ENCODE measurements around the gene LSMEM2. TPM values are rescaled to one million over a fixed set of nuclear protein-coding genes. Genes with fewer than 3 reads are reported as not detected.
"Not testable (repeated sequence)": the region's sequence is repeated elsewhere in the genome, so short reads cannot be mapped to it uniquely, and the experiment has no call there.

The LSMEM2 gene
- total RNA-seq, 4 donors from 2014 or later: 0.30 TPM; not detected in 3

DNA sequence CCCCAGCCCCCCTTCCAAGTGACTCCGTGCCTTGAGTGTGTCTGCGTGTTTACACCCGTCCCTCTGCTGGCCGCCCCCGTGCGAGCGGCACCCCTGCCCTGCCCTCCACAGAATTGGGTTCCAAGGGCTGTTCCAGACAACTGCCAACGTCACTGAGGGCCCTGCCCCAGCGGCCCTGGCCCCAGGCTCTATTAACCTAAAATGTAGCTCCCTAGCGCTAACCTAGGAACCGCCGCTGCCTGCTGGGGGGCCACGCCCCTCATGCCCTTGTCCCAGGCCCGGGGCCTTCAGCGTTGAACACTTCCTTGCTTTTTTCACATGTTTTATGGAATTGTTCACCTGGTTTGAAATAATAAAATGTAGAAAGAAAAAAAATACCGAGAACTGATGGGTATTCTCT lies 19.9 kb upstream of the LSMEM2 start:
- 42% methylated on average over 16 of the region's 16 CpGs for WGBS
- no peak for DNase-seq (ENCODE audit: low spot score in 2 of 2)
- H3K36me3 ChIP-seq: peaks cover 26% of the 10 kb centered on the region
- H3K9me3 ChIP-seq: no peaks in the 10 kb centered on the region
- H3K4me1 ChIP-seq: peaks cover 65% of the 10 kb centered on the region
- no peaks in the 10 kb centered on the region for H3K27me3 ChIP-seq
- H3K4me3 ChIP-seq: no peak overlapping the region
- TF ChIP-seq POLR2A (IDR thresholded peaks at IDR 0.05) (no peak), EP300 (IDR thresholded peaks at IDR 0.05) (no peak), POLR2AphosphoS5 (IDR thresholded peaks at IDR 0.05) (no peak)
- TF ChIP-seq, protein P1, sequence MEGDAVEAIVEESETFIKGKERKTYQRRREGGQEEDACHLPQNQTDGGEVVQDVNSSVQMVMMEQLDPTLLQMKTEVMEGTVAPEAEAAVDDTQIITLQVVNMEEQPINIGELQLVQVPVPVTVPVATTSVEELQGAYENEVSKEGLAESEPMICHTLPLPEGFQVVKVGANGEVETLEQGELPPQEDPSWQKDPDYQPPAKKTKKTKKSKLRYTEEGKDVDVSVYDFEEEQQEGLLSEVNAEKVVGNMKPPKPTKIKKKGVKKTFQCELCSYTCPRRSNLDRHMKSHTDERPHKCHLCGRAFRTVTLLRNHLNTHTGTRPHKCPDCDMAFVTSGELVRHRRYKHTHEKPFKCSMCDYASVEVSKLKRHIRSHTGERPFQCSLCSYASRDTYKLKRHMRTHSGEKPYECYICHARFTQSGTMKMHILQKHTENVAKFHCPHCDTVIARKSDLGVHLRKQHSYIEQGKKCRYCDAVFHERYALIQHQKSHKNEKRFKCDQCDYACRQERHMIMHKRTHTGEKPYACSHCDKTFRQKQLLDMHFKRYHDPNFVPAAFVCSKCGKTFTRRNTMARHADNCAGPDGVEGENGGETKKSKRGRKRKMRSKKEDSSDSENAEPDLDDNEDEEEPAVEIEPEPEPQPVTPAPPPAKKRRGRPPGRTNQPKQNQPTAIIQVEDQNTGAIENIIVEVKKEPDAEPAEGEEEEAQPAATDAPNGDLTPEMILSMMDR (IDR thresholded peaks at IDR 0.05): no peak
- H3K27ac ChIP-seq: peak overlapping the region; percentile 91

DNA sequence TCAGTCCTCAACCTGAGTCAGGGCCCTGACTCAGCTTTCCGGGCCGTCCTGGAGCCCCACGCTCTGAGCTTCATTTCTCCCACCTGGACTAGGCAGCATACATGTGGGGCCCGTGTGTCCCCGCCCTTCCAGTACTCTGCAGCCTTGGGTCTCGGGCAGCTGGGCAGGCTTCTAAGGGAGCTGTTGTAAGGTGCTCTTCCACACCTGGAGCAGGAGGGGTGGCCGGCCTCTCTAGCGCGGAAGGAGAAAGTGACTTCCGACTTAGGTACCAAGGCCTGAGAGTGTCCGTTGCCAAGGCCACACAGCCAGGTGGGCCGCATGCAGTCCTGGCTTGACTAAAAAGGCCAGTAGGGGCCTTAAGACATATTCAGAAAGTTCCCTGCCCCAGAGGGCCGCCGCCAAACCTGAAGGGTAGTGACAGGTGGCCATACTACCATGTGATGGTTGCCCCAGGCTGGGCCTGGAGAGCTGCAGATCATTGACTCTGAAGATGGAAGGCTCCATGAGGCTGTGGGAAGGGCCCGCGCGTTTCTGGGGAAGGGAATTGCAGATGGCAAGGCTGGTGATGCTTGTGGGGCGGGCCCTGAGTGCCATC lies 19.4 kb upstream of the LSMEM2 start:
- TF ChIP-seq EP300 (IDR thresholded peaks at IDR 0.05) (no peak), POLR2A (IDR thresholded peaks at IDR 0.05) (peak in 1 of 2 donors; percentile 3), POLR2AphosphoS5 (IDR thresholded peaks at IDR 0.05) (no peak)
- TF ChIP-seq, protein P1 (IDR thresholded peaks at IDR 0.05): no peak
- no peak for DNase-seq (ENCODE audit: low spot score in 2 of 2)

DNA sequence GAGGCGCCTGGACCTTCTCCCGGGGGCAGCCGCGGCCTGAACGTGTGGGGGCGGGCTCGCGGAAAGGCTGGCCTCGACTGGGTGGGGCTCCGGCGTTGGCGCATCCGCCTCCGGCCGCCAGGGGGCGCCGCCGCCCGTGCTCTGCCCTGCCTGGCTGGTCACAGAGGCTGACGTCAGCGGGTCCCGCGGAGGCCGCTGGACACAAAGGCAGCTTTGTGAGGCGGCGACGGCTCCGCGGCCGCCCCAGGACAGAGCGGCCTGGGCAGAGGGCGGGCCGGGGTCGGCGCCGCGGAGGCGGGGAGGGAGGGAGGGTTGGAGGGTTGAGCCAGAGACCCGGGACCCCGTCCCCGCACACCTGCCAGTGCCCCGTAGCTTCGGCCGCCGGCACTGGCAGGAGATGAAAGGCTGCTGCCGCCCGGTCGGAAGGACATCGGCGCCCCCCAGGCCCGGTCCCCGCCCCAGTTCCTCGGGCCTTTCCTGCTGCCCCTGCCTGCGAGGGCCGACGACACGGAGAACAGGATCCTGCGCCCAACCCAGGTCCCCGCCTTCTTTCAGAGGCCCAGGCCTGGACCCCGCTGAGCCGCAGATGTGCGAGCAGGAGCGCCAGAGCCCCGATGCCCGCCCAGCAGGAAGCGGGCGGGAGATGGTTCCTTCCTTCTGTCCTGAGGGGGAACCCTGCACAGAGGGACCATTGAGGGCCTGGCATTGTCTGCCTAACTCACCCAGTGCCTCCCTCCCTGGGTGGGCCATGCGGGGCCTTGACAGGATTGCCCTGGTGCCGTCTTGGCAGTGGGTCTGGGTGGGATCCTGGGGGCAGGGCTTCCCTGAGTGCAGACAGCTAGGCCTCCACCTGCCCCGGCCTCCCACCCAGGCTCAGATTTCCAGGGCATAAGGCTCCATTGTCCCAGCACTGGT lies 18.6 kb upstream of the LSMEM2 start:
- peak; percentile 94 to 95 for DNase-seq (ENCODE audit: low spot score in 2 of 2)
- Histone ChIP-seq H3K9me3 (no peaks in the 10 kb centered on the region), H3K27ac (peak overlapping the region; percentile 91), H3K36me3 (peaks cover 26% of the 10 kb centered on the region), H3K4me3 (peak overlapping the region; percentile 58), H3K4me1 (peaks cover 63% of the 10 kb centered on the region), H3K27me3 (no peaks in the 10 kb centered on the region)
- TF ChIP-seq POLR2A (IDR thresholded peaks at IDR 0.05) (peak; percentile 1 to 39), EP300 (IDR thresholded peaks at IDR 0.05) (no peak), POLR2AphosphoS5 (IDR thresholded peaks at IDR 0.05) (peak in 1 of 3 donors; percentile 59)
- TF ChIP-seq, protein P1 (IDR thresholded peaks at IDR 0.05): peak; percentile 96 to 100
- WGBS: 0% methylated on average over 17 of the region's 70 CpGs

More for the DNA sequence above, 19.4 kb upstream of the LSMEM2 start:
- Histone ChIP-seq H3K4me1 (peaks cover 65% of the 10 kb centered on the region), H3K4me3 (peak overlapping the region; percentile 58), H3K27me3 (no peaks in the 10 kb centered on the region), H3K27ac (peak overlapping the region; percentile 91), H3K36me3 (peaks cover 26% of the 10 kb centered on the region), H3K9me3 (no peaks in the 10 kb centered on the region)
- 61% methylated on average over 14 of the region's 18 CpGs for WGBS

DNA sequence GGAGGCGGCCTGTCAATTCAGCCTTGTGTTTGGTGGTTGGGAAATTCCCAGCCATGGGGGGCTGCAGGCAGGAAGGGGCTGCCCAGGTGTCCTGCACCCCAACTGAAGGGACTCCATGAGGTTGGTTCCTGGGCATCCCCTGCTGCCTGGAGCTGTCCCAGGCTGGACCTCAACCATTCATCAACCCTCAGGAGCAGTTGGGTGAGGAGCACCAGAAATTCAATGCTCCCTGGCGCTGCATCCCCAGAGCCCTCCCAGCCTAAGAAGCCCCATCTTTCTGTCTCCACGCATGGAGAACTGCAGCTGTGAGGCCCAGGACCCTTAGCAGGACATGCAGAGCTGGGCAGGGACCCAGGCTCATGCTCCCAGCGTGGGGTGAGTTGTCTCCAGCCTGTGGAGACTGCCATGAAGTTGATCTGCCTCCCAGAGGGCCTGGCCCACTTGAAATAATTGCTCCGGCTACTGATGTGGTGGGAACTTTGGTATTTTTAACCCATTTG lies 17.9 kb upstream of the LSMEM2 start:
- Histone ChIP-seq H3K4me1 (peaks cover 64% of the 10 kb centered on the region), H3K9me3 (no peaks in the 10 kb centered on the region), H3K4me3 (peak overlapping the region; percentile 58), H3K27ac (peak overlapping the region; percentile 91), H3K36me3 (peaks cover 25% of the 10 kb centered on the region), H3K27me3 (no peaks in the 10 kb centered on the region)
- DNase-seq (ENCODE audit: low spot score in 2 of 2): no peak
- WGBS: 87% methylated on average over 4 of the region's 5 CpGs
- no peak for TF ChIP-seq POLR2A (IDR thresholded peaks at IDR 0.05)
- TF ChIP-seq POLR2AphosphoS5 (IDR thresholded peaks at IDR 0.05): no peak
- TF ChIP-seq, protein P1 (IDR thresholded peaks at IDR 0.05): no peak
- TF ChIP-seq EP300 (IDR thresholded peaks at IDR 0.05): no peak

DNA sequence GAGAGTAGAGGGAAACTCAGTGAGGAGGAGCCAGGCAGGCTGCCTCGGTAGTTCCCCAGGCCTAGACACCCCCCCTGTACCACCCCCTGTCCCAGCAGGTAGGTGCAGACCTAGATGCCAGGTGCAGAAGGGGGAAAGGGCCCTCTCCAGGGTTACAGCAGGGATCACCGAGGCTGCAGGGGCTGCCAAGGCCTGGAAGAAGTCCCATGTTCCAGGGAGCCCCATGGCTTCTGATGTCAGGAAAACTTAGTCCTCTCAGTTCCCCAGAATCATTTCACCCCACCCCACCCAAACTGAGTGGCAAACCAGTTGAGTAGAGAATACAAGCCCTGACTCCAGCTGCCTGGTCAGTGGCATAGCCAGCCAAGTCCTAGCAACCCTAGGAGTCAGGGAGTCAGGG lies 17.4 kb upstream of the LSMEM2 start:
- H3K36me3 ChIP-seq: peaks cover 20% of the 10 kb centered on the region
- no peaks in the 10 kb centered on the region for H3K9me3 ChIP-seq
- no peaks in the 10 kb centered on the region for H3K27me3 ChIP-seq
- peaks cover 67% of the 10 kb centered on the region for H3K4me1 ChIP-seq
- H3K4me3 ChIP-seq: no peak overlapping the region
- peak overlapping the region; percentile 91 for H3K27ac ChIP-seq
- 53% methylated on average over 2 of the region's 2 CpGs for WGBS
- DNase-seq (ENCODE audit: low spot score in 2 of 2): no peak
- TF ChIP-seq POLR2AphosphoS5 (IDR thresholded peaks at IDR 0.05) (no peak), POLR2A (IDR thresholded peaks at IDR 0.05) (no peak), EP300 (IDR thresholded peaks at IDR 0.05) (no peak)
- TF ChIP-seq, protein P1 (IDR thresholded peaks at IDR 0.05): no peak

DNA sequence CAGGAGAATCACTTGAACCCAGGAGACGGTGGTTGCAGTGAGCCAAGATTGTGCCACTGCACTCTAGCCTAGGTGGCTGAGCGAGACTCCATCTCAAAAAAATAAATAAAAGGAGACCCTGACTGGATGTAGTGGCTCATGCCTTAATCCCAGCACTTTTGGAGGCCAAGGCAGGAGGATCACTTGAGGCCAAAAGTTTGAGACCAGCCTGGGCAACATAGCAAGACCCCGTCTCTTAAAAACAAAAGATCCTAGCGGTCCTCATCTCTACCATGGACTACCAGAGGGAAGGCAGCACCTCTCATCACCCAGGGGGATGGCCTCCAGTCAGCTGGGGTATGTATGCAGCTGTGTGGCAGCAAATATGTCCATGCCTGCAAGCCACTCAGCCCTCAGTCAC lies 16.7 kb upstream of the LSMEM2 start:
- not testable (repeated sequence) for H3K27me3 ChIP-seq; H3K27ac ChIP-seq; DNase-seq (ENCODE audit: low spot score in 2 of 2); H3K4me3 ChIP-seq; H3K9me3 ChIP-seq
- 92% methylated on average over 4 of the region's 4 CpGs for WGBS
- Histone ChIP-seq H3K4me1 (peaks cover 74% of the 10 kb centered on the region), H3K36me3 (peaks cover 13% of the 10 kb centered on the region)
